ENCODE results near the gene OTOS.

GRCh38 chr2:240142859-240143258, 2.4 kb upstream of the OTOS start:
- no peak for TF ChIP-seq CTCF (IDR thresholded peaks at IDR 0.05)
- TF ChIP-seq ZFX (IDR thresholded peaks at IDR 0.05; ENCODE audit: borderline replicate concordance): no peak

Measured in 22Rv1 (cell line).